ENCODE measurements around the gene CUL7. TPM values are rescaled to one million over a fixed set of nuclear protein-coding genes. Genes with fewer than 3 reads are reported as not detected.

The CUL7 gene
- total and polyA plus RNA-seq, 2 experiments from 2014 or later = 33.1 to 65.8 TPM

GRCh38 chr6:43061861-43062260 lies 8.2 kb upstream of the CUL7 start:
- DNase-seq (ENCODE audit: low read depth in 1 of 2, low spot score in 1 of 2) = no peak
- no peak overlapping the region for H3K27ac ChIP-seq
- TF ChIP-seq CTCF (IDR thresholded peaks at IDR 0.05; ENCODE audit: low read depth, low read length) = no peak
- H3K36me3 ChIP-seq = peaks cover 20% of the 10 kb centered on the region
- H3K4me3 ChIP-seq = no peak overlapping the region
- no peaks in the 10 kb centered on the region for H3K9me3 ChIP-seq (ENCODE audit: low read depth)
- no peaks in the 10 kb centered on the region for H3K27me3 ChIP-seq
- peaks cover 9% of the 10 kb centered on the region for H3K4me1 ChIP-seq (ENCODE audit: low read depth)

- H3K4me1 ChIP-seq (ENCODE audit: low read depth) = peaks cover 9% of the 10 kb centered on the region
- H3K27me3 ChIP-seq = no peaks in the 10 kb centered on the region
- DNase-seq (ENCODE audit: low read depth in 1 of 2, low spot score in 1 of 2) = no peak
- no peaks in the 10 kb centered on the region for H3K9me3 ChIP-seq (ENCODE audit: low read depth)
- TF ChIP-seq CTCF (IDR thresholded peaks at IDR 0.05; ENCODE audit: low read depth, low read length) = no peak
- peaks cover 20% of the 10 kb centered on the region for H3K36me3 ChIP-seq
- H3K27ac ChIP-seq = peak overlapping the region; percentile 91
- peak overlapping the region; percentile 81 for H3K4me3 ChIP-seq
Measured at GRCh38 chr6:43060755-43061633, 7.3 kb upstream of the CUL7 start.

- peaks cover 9% of the 10 kb centered on the region for H3K4me1 ChIP-seq (ENCODE audit: low read depth)
- peaks cover 16% of the 10 kb centered on the region for H3K36me3 ChIP-seq
- TF ChIP-seq CTCF (IDR thresholded peaks at IDR 0.05; ENCODE audit: low read depth, low read length) = no peak
- peak overlapping the region; percentile 91 for H3K27ac ChIP-seq
- DNase-seq (ENCODE audit: low read depth in 1 of 2, low spot score in 1 of 2) = peak; percentile 9 to 33
- H3K27me3 ChIP-seq = no peaks in the 10 kb centered on the region
- no peaks in the 10 kb centered on the region for H3K9me3 ChIP-seq (ENCODE audit: low read depth)
- peak overlapping the region; percentile 81 for H3K4me3 ChIP-seq
Measured at GRCh38 chr6:43060034-43060754, 6.5 kb upstream of the CUL7 start.

GRCh38 chr6:43059168-43060033 lies 5.8 kb upstream of the CUL7 start, which contains the start of the genes KLC4 and MRPL2:
Gene KLC4, plus strand, starts transcription at chr6:43059631. Its CDS starts 1,705 bp downstream, at chr6:43061336.
Gene MRPL2, minus strand, starts transcription at chr6:43059434. Its CDS starts 53 bp downstream, at chr6:43059381.
- H3K27me3 ChIP-seq = no peaks in the 10 kb centered on the region
- no peaks in the 10 kb centered on the region for H3K9me3 ChIP-seq (ENCODE audit: low read depth)
- peak within 1 kb of the TSS; percentile 91 for H3K27ac ChIP-seq
- no peak for TF ChIP-seq CTCF (IDR thresholded peaks at IDR 0.05; ENCODE audit: low read depth, low read length)
- H3K4me1 ChIP-seq (ENCODE audit: low read depth) = peaks cover 9% of the 10 kb centered on the region
- H3K4me3 ChIP-seq = peak within 1 kb of the TSS; percentile 81
- peak; percentile 99 for DNase-seq (ENCODE audit: low read depth in 1 of 2, low spot score in 1 of 2)
- H3K36me3 ChIP-seq = peaks cover 15% of the 10 kb centered on the region

GRCh38 chr6:43058531-43058930 lies 4.9 kb upstream of the CUL7 start:
- Histone ChIP-seq H3K4me1 (ENCODE audit: low read depth) (peaks cover 9% of the 10 kb centered on the region), H3K9me3 (ENCODE audit: low read depth) (no peaks in the 10 kb centered on the region), H3K27me3 (no peaks in the 10 kb centered on the region), H3K27ac (peak overlapping the region; percentile 82), H3K4me3 (peak overlapping the region; percentile 81), H3K36me3 (peaks cover 13% of the 10 kb centered on the region)
- TF ChIP-seq CTCF (IDR thresholded peaks at IDR 0.05; ENCODE audit: low read depth, low read length) = no peak
- DNase-seq (ENCODE audit: low read depth in 1 of 2, low spot score in 1 of 2) = no peak
